Bronchial epithelial cell (primary cell): ENCODE measurements around the gene SEMA3A. TPM values are rescaled to one million over a fixed set of nuclear protein-coding genes. Genes with fewer than 3 reads are reported as not detected.
A peak's percentile ranks its signal among the peaks of the same experiment; 100 is the strongest.

Experiments
- DNase-seq: peaks from one replicate; pipeline ENCODE4 v3.0.0-alpha.2; 2010; ENCODE audit warnings: low read depth
- FAIRE-seq: peaks from 2 replicates; lab custom pipeline; 2011; peaks lifted over from hg19 to GRCh38; lab: Jason Lieb, UNC
- H3K27me3 ChIP-seq: 2 replicates; pipeline ENCODE4 v1.5.1; 2011; ENCODE audit warnings: low read length; ENCODE audit not compliant: control insufficient read depth, insufficient read depth
- H3K36me3 ChIP-seq: 2 replicates; pipeline ENCODE4 v1.5.1; 2011; ENCODE audit warnings: low read length; ENCODE audit not compliant: control insufficient read depth, insufficient read depth
- H3K4me3 ChIP-seq: 2 replicates; pipeline ENCODE4 v1.5.1; 2011; ENCODE audit warnings: mild to moderate bottlenecking, low read depth, low read length, control low read depth
- total RNA-seq: library from RNA; depleted of rRNA; stranded (reverse); fragments of >200 nt; gene quantifications from 2 replicates; pipeline ENCODE4 v1.2.1, GENCODE V29; 2014
- TF ChIP-seq, protein P1 (sequence below): IDR thresholded peaks from 2 replicates; pipeline ENCODE4 v1.5.1; 2011; ENCODE audit warnings: mild to moderate bottlenecking, moderate library complexity, low read length, control low read depth, inconsistent platforms; ENCODE audit not compliant: insufficient read depth, severe bottlenecking

SEMA3A gene
- total RNA-seq, 1 donor from 2014 or later: 57.7 TPM

GRCh38 chr7:83936056-83936708 lies 258.4 kb downstream of the SEMA3A start:
- TF ChIP-seq, protein P1, sequence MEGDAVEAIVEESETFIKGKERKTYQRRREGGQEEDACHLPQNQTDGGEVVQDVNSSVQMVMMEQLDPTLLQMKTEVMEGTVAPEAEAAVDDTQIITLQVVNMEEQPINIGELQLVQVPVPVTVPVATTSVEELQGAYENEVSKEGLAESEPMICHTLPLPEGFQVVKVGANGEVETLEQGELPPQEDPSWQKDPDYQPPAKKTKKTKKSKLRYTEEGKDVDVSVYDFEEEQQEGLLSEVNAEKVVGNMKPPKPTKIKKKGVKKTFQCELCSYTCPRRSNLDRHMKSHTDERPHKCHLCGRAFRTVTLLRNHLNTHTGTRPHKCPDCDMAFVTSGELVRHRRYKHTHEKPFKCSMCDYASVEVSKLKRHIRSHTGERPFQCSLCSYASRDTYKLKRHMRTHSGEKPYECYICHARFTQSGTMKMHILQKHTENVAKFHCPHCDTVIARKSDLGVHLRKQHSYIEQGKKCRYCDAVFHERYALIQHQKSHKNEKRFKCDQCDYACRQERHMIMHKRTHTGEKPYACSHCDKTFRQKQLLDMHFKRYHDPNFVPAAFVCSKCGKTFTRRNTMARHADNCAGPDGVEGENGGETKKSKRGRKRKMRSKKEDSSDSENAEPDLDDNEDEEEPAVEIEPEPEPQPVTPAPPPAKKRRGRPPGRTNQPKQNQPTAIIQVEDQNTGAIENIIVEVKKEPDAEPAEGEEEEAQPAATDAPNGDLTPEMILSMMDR: peak; percentile 66
- no peak for FAIRE-seq
- peak; percentile 70 for DNase-seq
- no peaks in the 10 kb centered on the region for H3K27me3 ChIP-seq
- H3K4me3 ChIP-seq: no peak overlapping the region
- H3K36me3 ChIP-seq: no peaks in the 10 kb centered on the region

- H3K4me3 ChIP-seq: no peak overlapping the region
- no peak for FAIRE-seq
Measured at GRCh38 chr7:83934118-83934734, 260.4 kb downstream of the SEMA3A start.

GRCh38 chr7:83931968-83932367 lies 262.6 kb downstream of the SEMA3A start:
- H3K36me3 ChIP-seq: no peaks in the 10 kb centered on the region
- no peaks in the 10 kb centered on the region for H3K27me3 ChIP-seq
- TF ChIP-seq, protein P1: no peak
- DNase-seq (no peak), FAIRE-seq (no peak)
- H3K4me3 ChIP-seq: no peak overlapping the region

More at GRCh38 chr7:83934118-83934734, 260.4 kb downstream of the SEMA3A start:
- TF ChIP-seq, protein P1: no peak
- peak; percentile 12 for DNase-seq
- H3K36me3 ChIP-seq: no peaks in the 10 kb centered on the region
- H3K27me3 ChIP-seq: no peaks in the 10 kb centered on the region

- FAIRE-seq (no peak), DNase-seq (no peak)
- Histone ChIP-seq H3K27me3 (no peaks in the 10 kb centered on the region), H3K36me3 (no peaks in the 10 kb centered on the region), H3K4me3 (no peak overlapping the region)
- TF ChIP-seq, protein P1: no peak
Measured at GRCh38 chr7:83930262-83930661, 264.3 kb downstream of the SEMA3A start.

DNA sequence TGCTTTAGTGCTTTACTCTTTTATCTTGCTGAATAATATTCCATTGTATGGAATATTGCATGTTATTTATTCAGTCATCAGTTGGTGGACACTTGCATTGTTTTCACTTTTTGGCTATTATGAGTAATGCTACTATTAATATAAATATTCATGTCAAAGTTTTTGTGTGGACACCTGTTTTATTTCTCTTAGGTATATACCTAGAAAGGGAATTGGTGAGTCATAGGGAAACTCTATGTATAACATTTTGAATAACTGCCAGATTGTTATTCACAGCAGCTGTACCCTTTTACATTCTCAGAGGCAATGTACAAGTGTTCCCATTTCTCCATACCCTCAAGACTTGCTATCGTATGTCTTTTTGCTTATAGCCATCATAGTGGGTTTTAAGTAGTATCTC lies 268.7 kb downstream of the SEMA3A start:
- Histone ChIP-seq H3K36me3 (no peaks in the 10 kb centered on the region), H3K27me3 (no peaks in the 10 kb centered on the region), H3K4me3 (no peak overlapping the region)
- TF ChIP-seq, protein P1: no peak
- FAIRE-seq (no peak), DNase-seq (peak; percentile 78)
